ENCODE results near the gene ZNF263. TPM values are rescaled to one million over a fixed set of nuclear protein-coding genes. Genes with fewer than 3 reads are reported as not detected.
A peak's percentile ranks its signal among the peaks of the same experiment; 100 is the strongest.

Gene ZNF263
- total RNA-seq, 1 donor from 2014 or later: 18.1 TPM

GRCh38 chr16:3254309-3254708 is 29.0 kb upstream of the ZNF263 start:
- DNase-seq (ENCODE audit: low read depth): no peak
- TF ChIP-seq, protein P1, sequence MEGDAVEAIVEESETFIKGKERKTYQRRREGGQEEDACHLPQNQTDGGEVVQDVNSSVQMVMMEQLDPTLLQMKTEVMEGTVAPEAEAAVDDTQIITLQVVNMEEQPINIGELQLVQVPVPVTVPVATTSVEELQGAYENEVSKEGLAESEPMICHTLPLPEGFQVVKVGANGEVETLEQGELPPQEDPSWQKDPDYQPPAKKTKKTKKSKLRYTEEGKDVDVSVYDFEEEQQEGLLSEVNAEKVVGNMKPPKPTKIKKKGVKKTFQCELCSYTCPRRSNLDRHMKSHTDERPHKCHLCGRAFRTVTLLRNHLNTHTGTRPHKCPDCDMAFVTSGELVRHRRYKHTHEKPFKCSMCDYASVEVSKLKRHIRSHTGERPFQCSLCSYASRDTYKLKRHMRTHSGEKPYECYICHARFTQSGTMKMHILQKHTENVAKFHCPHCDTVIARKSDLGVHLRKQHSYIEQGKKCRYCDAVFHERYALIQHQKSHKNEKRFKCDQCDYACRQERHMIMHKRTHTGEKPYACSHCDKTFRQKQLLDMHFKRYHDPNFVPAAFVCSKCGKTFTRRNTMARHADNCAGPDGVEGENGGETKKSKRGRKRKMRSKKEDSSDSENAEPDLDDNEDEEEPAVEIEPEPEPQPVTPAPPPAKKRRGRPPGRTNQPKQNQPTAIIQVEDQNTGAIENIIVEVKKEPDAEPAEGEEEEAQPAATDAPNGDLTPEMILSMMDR (conservative IDR thresholded peaks at IDR 0.05; ENCODE audit: low read depth, low read length): no peak
- H3K4me3 ChIP-seq (ENCODE audit: low read depth, low read length): no peak overlapping the region

DNA sequence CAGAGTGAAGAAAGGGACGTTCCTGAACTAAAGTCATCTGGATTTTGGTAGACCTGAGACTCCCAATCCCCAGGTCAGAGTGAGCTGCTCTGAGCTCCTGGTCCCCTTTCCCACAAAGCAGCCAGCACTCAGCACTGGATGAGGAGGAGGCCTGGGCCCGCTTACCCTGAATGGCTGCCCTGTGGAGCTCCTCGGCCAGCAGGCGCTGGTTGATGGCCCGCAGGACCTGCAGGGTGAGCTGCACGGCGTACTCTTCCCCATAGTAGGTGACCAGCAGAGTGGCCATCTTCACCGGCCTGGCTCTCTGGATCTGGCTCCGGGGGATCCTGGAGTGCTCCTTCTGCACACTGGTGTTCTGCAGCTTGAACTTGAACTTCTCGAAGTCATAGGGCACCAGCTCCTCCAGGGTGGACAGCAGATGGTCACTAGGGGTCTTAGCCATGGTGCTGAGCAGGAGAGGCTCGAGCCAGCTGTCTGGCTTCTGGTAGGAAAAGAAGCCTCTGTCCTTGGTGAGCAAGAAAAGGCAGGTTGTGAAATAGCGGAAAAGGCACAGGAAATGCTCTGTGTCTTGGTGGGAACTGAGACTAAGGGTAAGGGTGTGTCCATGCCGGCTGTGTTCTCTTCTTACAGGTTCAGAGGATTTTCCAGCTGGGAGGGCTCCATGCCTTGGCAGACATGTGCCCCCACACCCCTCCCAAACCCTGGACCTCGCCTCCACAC is 27.0 kb upstream of the ZNF263 start, which contains the start of gene MEFV:
TSS of gene MEFV (minus strand) at position 488 of the 720 bp plus-strand sequence. CDS start at position 442, 46 bp downstream.
- H3K4me3 ChIP-seq (ENCODE audit: low read depth, low read length): no peak within 1 kb of the TSS
- no peak for DNase-seq (ENCODE audit: low read depth)
- TF ChIP-seq, protein P1 (conservative IDR thresholded peaks at IDR 0.05; ENCODE audit: low read depth, low read length): no peak

GRCh38 chr16:3256866-3257465 is 26.3 kb upstream of the ZNF263 start:
- no peak overlapping the region for H3K4me3 ChIP-seq (ENCODE audit: low read depth, low read length)
- peak; percentile 70 for DNase-seq (ENCODE audit: low read depth)

DNA sequence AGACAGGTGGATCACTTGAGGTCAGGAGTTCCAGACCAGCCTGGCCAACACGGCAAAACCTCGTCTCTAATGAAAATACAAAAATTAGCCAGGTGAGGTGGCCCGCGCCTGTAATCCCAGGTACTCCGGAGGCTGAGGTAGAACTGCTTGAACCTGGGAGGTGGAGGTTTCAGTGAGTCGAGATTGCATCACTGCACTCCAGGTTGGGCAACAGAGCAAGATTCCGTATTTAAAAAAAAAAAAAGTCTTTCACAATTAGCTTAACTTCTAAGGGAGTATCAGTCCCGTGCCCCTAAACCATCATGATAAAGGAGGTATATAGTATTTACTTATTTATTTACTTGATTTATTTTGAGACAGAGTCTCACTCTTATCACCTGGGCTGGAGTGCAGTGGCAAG is 23.5 kb upstream of the ZNF263 start:
- TF ChIP-seq, protein P1 (conservative IDR thresholded peaks at IDR 0.05; ENCODE audit: low read depth, low read length): no peak
- H3K4me3 ChIP-seq (ENCODE audit: low read depth, low read length): no peak overlapping the region
- DNase-seq (ENCODE audit: low read depth): no peak

More at GRCh38 chr16:3256866-3257465, 26.3 kb upstream of the ZNF263 start:
- TF ChIP-seq, protein P1 (conservative IDR thresholded peaks at IDR 0.05; ENCODE audit: low read depth, low read length): no peak

- TF ChIP-seq, protein P1 (conservative IDR thresholded peaks at IDR 0.05; ENCODE audit: low read depth, low read length): no peak
- no peak overlapping the region for H3K4me3 ChIP-seq (ENCODE audit: low read depth, low read length)
- DNase-seq (ENCODE audit: low read depth): no peak
These were observed 20.8 kb upstream of the ZNF263 start for GRCh38 chr16:3262517-3262916.

GRCh38 chr16:3264137-3265036 is 18.9 kb upstream of the ZNF263 start:
- DNase-seq (ENCODE audit: low read depth): peak; percentile 61
- TF ChIP-seq, protein P1 (conservative IDR thresholded peaks at IDR 0.05; ENCODE audit: low read depth, low read length): peak; percentile 29
- H3K4me3 ChIP-seq (ENCODE audit: low read depth, low read length): peak overlapping the region; percentile 64

Measured in epithelial cell of proximal tubule (primary cell).